EL (cell line): Measurements from ENCODE around the gene NUDT4B.
"Not testable (repeated sequence)": the region's sequence is repeated elsewhere in the genome, so short reads cannot be mapped to it uniquely, and the experiment has no call there.

Source experiments
- DNase-seq: peaks from one replicate; pipeline ENCODE4 v3.0.0-alpha.2; 2016

The NUDT4B gene

GRCh38 chr1:148748563-148749334, at the start of gene NUDT4B:
Gene NUDT4B, plus strand, starts transcription at chr1:148748774. Its CDS starts 179 bp downstream, at chr1:148748953.
- DNase-seq = not testable (repeated sequence)

- DNase-seq = not testable (repeated sequence)
Observed at GRCh38 chr1:148699357-148699756, 49.2 kb upstream of the NUDT4B start.

- DNase-seq = not testable (repeated sequence)
Observed at GRCh38 chr1:148702242-148702641, 46.3 kb upstream of the NUDT4B start.

- DNase-seq = not testable (repeated sequence)
Observed at GRCh38 chr1:148703973-148704591, 44.5 kb upstream of the NUDT4B start.

GRCh38 chr1:148705316-148705948, 43.1 kb upstream of the NUDT4B start:
- not testable (repeated sequence) for DNase-seq

GRCh38 chr1:148708779-148709333, 39.7 kb upstream of the NUDT4B start:
- DNase-seq = not testable (repeated sequence)

- DNase-seq = not testable (repeated sequence)
Observed at GRCh38 chr1:148710772-148711523, 37.6 kb upstream of the NUDT4B start.

GRCh38 chr1:148712353-148712752, 36.2 kb upstream of the NUDT4B start:
- not testable (repeated sequence) for DNase-seq

GRCh38 chr1:148715518-148715917, 33.1 kb upstream of the NUDT4B start:
- DNase-seq = not testable (repeated sequence)

- DNase-seq = not testable (repeated sequence)
Observed at GRCh38 chr1:148716966-148717520, 31.5 kb upstream of the NUDT4B start.

- DNase-seq = not testable (repeated sequence)
Observed at GRCh38 chr1:148720918-148721317, 27.7 kb upstream of the NUDT4B start.

- DNase-seq = not testable (repeated sequence)
Observed at GRCh38 chr1:148722758-148723157, 25.8 kb upstream of the NUDT4B start.

GRCh38 chr1:148723515-148723914, 25.1 kb upstream of the NUDT4B start:
- not testable (repeated sequence) for DNase-seq

GRCh38 chr1:148724872-148725271, 23.7 kb upstream of the NUDT4B start:
- DNase-seq = not testable (repeated sequence)

GRCh38 chr1:148727862-148728261, 20.7 kb upstream of the NUDT4B start:
- not testable (repeated sequence) for DNase-seq

- DNase-seq = not testable (repeated sequence)
Observed at GRCh38 chr1:148729128-148729527, 19.4 kb upstream of the NUDT4B start.

- DNase-seq = not testable (repeated sequence)
Observed at GRCh38 chr1:148729541-148729940, 19.0 kb upstream of the NUDT4B start.

GRCh38 chr1:148732277-148732676, 16.3 kb upstream of the NUDT4B start:
- not testable (repeated sequence) for DNase-seq

- DNase-seq = not testable (repeated sequence)
Observed at GRCh38 chr1:148733585-148734310, 14.8 kb upstream of the NUDT4B start.

GRCh38 chr1:148734311-148734662, 14.3 kb upstream of the NUDT4B start:
- DNase-seq = not testable (repeated sequence)

- DNase-seq = not testable (repeated sequence)
Observed at GRCh38 chr1:148735538-148735937, 13.0 kb upstream of the NUDT4B start.
